Smooth muscle cell (in vitro differentiated cells): Measurements from ENCODE around the gene RTN4RL2. TPM values are rescaled to one million over a fixed set of nuclear protein-coding genes. Genes with fewer than 3 reads are reported as not detected.

ENCODE experiments used
- DNase-seq: peaks from one replicate; lab custom pipeline; 2025; ENCODE audit not compliant: unreplicated experiment; lab: John Stamatoyannopoulos, UW
- H2AFZ ChIP-seq: fragments of 200-600 bp; sonication (generic); 2 replicates; pipeline ENCODE4 v1.6.0; 2016; ENCODE audit warnings: antibody characterized with exemption, low read depth, mild to moderate bottlenecking
- H3F3A ChIP-seq: fragments of 200-600 bp; sonication (generic); 2 replicates; pipeline ENCODE4 v1.6.0; 2017; ENCODE audit warnings: antibody characterized with exemption, low read depth
- H3K27ac ChIP-seq: fragments of 200-600 bp; sonication (generic); 2 replicates; pipeline ENCODE4 v1.5.1; 2016; ENCODE audit warnings: low read depth, mild to moderate bottlenecking
- H3K27me3 ChIP-seq: fragments of 200-600 bp; sonication (generic); 2 replicates; pipeline ENCODE4 v1.6.1; 2016; ENCODE audit warnings: low read depth, mild to moderate bottlenecking
- H3K36me3 ChIP-seq: fragments of 200-600 bp; sonication (generic); 2 replicates; pipeline ENCODE4 v1.5.1; 2016; ENCODE audit warnings: low read depth
- H3K4me1 ChIP-seq: fragments of 200-600 bp; sonication (generic); 2 replicates; pipeline ENCODE4 v1.5.1; 2016; ENCODE audit warnings: low read depth
- H3K4me2 ChIP-seq: fragments of 200-600 bp; sonication (generic); 2 replicates; pipeline ENCODE4 v1.6.0; 2016; ENCODE audit warnings: mild to moderate bottlenecking
- H3K4me3 ChIP-seq: fragments of 200-600 bp; sonication (generic); 2 replicates; pipeline ENCODE4 v1.5.1; 2016; ENCODE audit warnings: mild to moderate bottlenecking
- H3K79me2 ChIP-seq: fragments of 200-600 bp; sonication (generic); 2 replicates; pipeline ENCODE4 v1.6.0; 2016; ENCODE audit warnings: low read depth, mild to moderate bottlenecking
- H3K9ac ChIP-seq: fragments of 200-600 bp; sonication (generic); 2 replicates; pipeline ENCODE4 v1.6.0; 2016; ENCODE audit warnings: low read depth
- H3K9me3 ChIP-seq: fragments of 200-600 bp; sonication (generic); replicated peaks from 2 replicates; pipeline ENCODE4 v1.5.1; 2016; ENCODE audit warnings: low read depth
- H4K20me1 ChIP-seq: fragments of 200-600 bp; sonication (generic); 2 replicates; pipeline ENCODE4 v1.6.0; 2016; ENCODE audit warnings: low read depth
- CTCF ChIP-seq: fragments of 200-600 bp; sonication (generic); IDR thresholded peaks from 2 replicates; pipeline ENCODE4 v1.5.1; 2017; ENCODE audit warnings: borderline replicate concordance, mild to moderate bottlenecking, antibody characterized with exemption; ENCODE audit not compliant: insufficient read depth, poor library complexity, severe bottlenecking
- WGBS: methylation state at CpG from one replicate; pipeline ENCODE4 v1.1.7; 2016; ENCODE audit warnings: low lambda C conversion rate; 5-methylcytosine and 5-hydroxymethylcytosine counted together
- polyA plus RNA-seq: library from polyadenylated mRNA; unstranded; fragments of >200 nt; fragmentation: Nextera tagmentation; extraction: Ambion mirVana; gene quantifications from 2 replicates; pipeline ENCODE4 v1.2.1, GENCODE V29; 2016
- total RNA-seq: library from RNA; depleted of rRNA; stranded (reverse); fragments of >200 nt; gene quantifications from 2 replicates; pipeline ENCODE4 v1.2.3, GENCODE V29; 2014

The RTN4RL2 gene
- total and polyA plus RNA-seq, 2 experiments from 2014 or later = 0.34 TPM; not detected in 1

GRCh38 chr11:57479911-57480310 lies 19.6 kb downstream of the RTN4RL2 start:
- Histone ChIP-seq H3F3A (no peaks in the 10 kb centered on the region), H4K20me1 (no peaks in the 10 kb centered on the region), H3K27me3 (peaks cover 91% of the 10 kb centered on the region), H3K9me3 (no peaks in the 10 kb centered on the region), H3K4me3 (no peak overlapping the region), H3K4me1 (peaks cover 10% of the 10 kb centered on the region), H3K27ac (no peak overlapping the region), H3K4me2 (no peak overlapping the region), H2AFZ (no peak overlapping the region), H3K36me3 (no peaks in the 10 kb centered on the region), H3K9ac (no peak overlapping the region), H3K79me2 (no peaks in the 10 kb centered on the region)
- WGBS = 54% methylated on average over 4 of the region's 4 CpGs
- TF ChIP-seq CTCF = no peak
- no peak for DNase-seq

GRCh38 chr11:57480409-57481137 lies 20.2 kb downstream of the RTN4RL2 start:
- H3K9me3 ChIP-seq = no peaks in the 10 kb centered on the region
- no peak overlapping the region for H3K4me3 ChIP-seq
- peaks cover 10% of the 10 kb centered on the region for H3K4me1 ChIP-seq
- no peak for DNase-seq
- H2AFZ ChIP-seq = no peak overlapping the region
- 26% methylated on average over 9 of the region's 9 CpGs for WGBS
- H3K9ac ChIP-seq = no peak overlapping the region
- peak; percentile 49 for TF ChIP-seq CTCF
- H3K79me2 ChIP-seq = no peaks in the 10 kb centered on the region
- H3K27ac ChIP-seq = no peak overlapping the region
- H4K20me1 ChIP-seq = no peaks in the 10 kb centered on the region
- H3K27me3 ChIP-seq = peaks cover 84% of the 10 kb centered on the region
- no peak overlapping the region for H3K4me2 ChIP-seq
- no peaks in the 10 kb centered on the region for H3K36me3 ChIP-seq
- no peaks in the 10 kb centered on the region for H3F3A ChIP-seq

GRCh38 chr11:57481315-57481714 lies 21.0 kb downstream of the RTN4RL2 start:
- Histone ChIP-seq H4K20me1 (no peaks in the 10 kb centered on the region), H3K27me3 (peaks cover 77% of the 10 kb centered on the region), H3K4me1 (peaks cover 6% of the 10 kb centered on the region), H3K27ac (no peak overlapping the region), H3K4me2 (no peak overlapping the region), H2AFZ (no peak overlapping the region), H3F3A (no peaks in the 10 kb centered on the region), H3K9ac (no peak overlapping the region), H3K9me3 (no peaks in the 10 kb centered on the region), H3K79me2 (no peaks in the 10 kb centered on the region), H3K4me3 (no peak overlapping the region), H3K36me3 (no peaks in the 10 kb centered on the region)
- 89% methylated on average over 1 of the region's 2 CpGs for WGBS
- no peak for DNase-seq
- TF ChIP-seq CTCF = no peak
